MM.1S (cell line): ENCODE data around the gene PBXIP1.

Source experiments
- CTCF ChIP-seq: fragments of 300-600 bp; sonication (generic); IDR thresholded peaks from 2 replicates; pipeline ENCODE4 v1.5.1; 2016; ENCODE audit warnings: antibody characterized with exemption, low read length, mixed read lengths
- EZH2 ChIP-seq: fragments of 300-600 bp; sonication (generic); optimal IDR thresholded peaks from 2 replicates; pipeline ENCODE3; 2017; ENCODE audit warnings: low read depth, mild to moderate bottlenecking, antibody characterized with exemption, low read length, mixed read lengths

GRCh38 chr1:154906621-154907081, 49.2 kb downstream of the PBXIP1 start:
- TF ChIP-seq CTCF (peak; percentile 44), EZH2 (no peak)
